ENCODE measurements around the gene KCTD6. TPM values are rescaled to one million over a fixed set of nuclear protein-coding genes. Genes with fewer than 3 reads are reported as not detected.

KCTD6 gene
- polyA plus RNA-seq, 1 donor (not counting 4 experiments of a cell fraction or from before 2014, with no cell fraction given), result 7.6 TPM

DNA sequence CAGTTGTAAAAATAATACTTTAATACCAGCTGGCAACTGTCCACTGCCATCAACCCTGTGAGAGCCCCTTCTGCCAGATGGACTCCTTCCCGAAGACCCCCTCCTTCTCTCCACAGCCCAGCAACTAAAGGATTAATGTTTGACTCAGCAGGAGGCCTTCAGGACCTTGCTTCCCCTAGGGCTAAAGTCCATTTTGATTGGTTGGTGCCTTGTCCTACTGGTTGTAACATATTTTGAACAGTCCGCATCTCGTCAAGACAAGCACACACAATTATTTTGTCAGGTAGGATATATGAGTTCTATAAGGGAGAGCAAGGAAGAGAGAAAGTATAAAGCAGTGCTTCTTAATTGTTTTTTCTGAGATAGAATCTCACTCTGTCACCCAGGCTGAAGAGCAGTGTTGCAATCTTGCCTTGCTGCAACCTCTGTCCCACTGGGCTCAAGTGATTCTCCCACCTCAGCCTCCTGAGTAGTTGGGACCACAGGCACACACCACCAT, 26.4 kb downstream of the KCTD6 start:
- Histone ChIP-seq H3K79me2 (ENCODE audit: control insufficient read depth, insufficient read depth, low read length) (no peaks in the 10 kb centered on the region), H3K4me3 (ENCODE audit: control insufficient read depth in 2 of 3, extremely low read depth in 1 of 3, insufficient read depth in 2 of 3, low read depth in 1 of 3, low read length in 3 of 3) (no peak overlapping the region), H3K9me1 (ENCODE audit: control insufficient read depth, extremely low read depth, insufficient read depth, low read length) (no peaks in the 10 kb centered on the region), H3K27me3 (ENCODE audit: control insufficient read depth, extremely low read depth, insufficient read depth, low read length) (no peaks in the 10 kb centered on the region), H2AFZ (ENCODE audit: control insufficient read depth, low read length) (no peak overlapping the region), H4K20me1 (ENCODE audit: control insufficient read depth, extremely low read depth, insufficient read depth, low read length) (no peaks in the 10 kb centered on the region), H3K9ac (ENCODE audit: control insufficient read depth, extremely low read depth, insufficient read depth, low read length) (no peak overlapping the region), H3K4me2 (ENCODE audit: control insufficient read depth, extremely low read depth, insufficient read depth, low read depth, low read length) (peak overlapping the region; percentile 31), H3K4me1 (ENCODE audit: control insufficient read depth, extremely low read depth, insufficient read depth, low read length) (no peaks in the 10 kb centered on the region), H3K9me3 (ENCODE audit: control insufficient read depth, low read depth, low read length) (no peaks in the 10 kb centered on the region), H3K27ac (ENCODE audit: control insufficient read depth, insufficient read depth, low read length) (no peak overlapping the region), H3K36me3 (ENCODE audit: control insufficient read depth in 2 of 2, extremely low read depth in 1 of 2, insufficient read depth in 2 of 2, low read length in 2 of 2) (no peaks in the 10 kb centered on the region)
- dilution Hi-C loops (cut with MboI; ENCODE audit: extremely low pct_ligation_motif_present, low sequenced_read_pairs), result no loop called here
- no peak for TF ChIP-seq EZH2 (IDR thresholded peaks at IDR 0.05; ENCODE audit: low read length)
- TF ChIP-seq CTCF (optimal IDR thresholded peaks at IDR 0.05 in 1 of 3, IDR thresholded peaks at IDR 0.05 in 1 of 3, conservative IDR thresholded peaks at IDR 0.05 in 1 of 3; ENCODE audit: extremely low read depth in 1 of 3, insufficient read depth in 2 of 3, low read length in 3 of 3), result no peak
- DNase-seq (ENCODE audit: low read depth, low spot score), result no peak
- peak; percentile 20 for FAIRE-seq

DNA sequence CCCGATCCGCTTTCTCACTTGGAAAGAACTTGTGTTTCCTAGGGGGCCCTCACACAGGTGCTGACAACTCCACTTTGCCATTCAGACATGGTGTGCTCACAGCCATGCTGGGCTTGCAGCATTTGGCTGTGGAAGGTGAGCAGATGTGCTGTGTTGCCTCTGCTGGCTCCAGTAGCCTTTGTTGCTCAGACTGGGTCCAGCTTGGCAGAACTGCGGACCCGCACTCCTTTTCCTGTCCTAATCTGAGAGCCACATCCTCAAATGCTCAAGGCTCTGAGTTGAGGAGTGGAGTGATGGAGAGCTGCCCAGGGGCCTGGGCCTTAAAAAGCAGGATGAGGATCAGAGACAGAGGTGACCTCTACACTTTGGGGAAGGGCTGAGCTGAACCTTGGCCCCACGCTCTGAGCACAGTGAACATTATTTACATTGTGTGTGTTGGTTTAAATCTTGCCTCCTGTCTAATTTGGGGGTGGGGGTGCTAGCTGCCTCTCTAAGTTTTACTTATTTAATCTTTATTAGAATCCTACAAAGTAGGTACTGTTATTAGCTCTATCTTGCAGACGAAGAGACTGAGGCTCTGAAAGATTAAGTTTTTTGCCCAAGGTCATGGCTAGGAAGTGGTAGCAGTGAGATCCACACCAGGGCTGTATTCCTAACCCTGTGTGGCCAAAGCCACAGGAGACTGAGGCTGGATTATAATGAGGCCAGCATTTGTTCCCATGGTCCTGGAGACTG, 27.9 kb downstream of the KCTD6 start:
- no peaks in the 10 kb centered on the region for H3K9me1 ChIP-seq (ENCODE audit: control insufficient read depth, extremely low read depth, insufficient read depth, low read length)
- no peak overlapping the region for H3K9ac ChIP-seq (ENCODE audit: control insufficient read depth, extremely low read depth, insufficient read depth, low read length)
- H3K4me1 ChIP-seq (ENCODE audit: control insufficient read depth, extremely low read depth, insufficient read depth, low read length), result no peaks in the 10 kb centered on the region
- H2AFZ ChIP-seq (ENCODE audit: control insufficient read depth, low read length), result no peak overlapping the region
- H3K4me3 ChIP-seq (ENCODE audit: control insufficient read depth in 2 of 3, extremely low read depth in 1 of 3, insufficient read depth in 2 of 3, low read depth in 1 of 3, low read length in 3 of 3), result no peak overlapping the region
- no peak overlapping the region for H3K27ac ChIP-seq (ENCODE audit: control insufficient read depth, insufficient read depth, low read length)
- DNase-seq (ENCODE audit: low read depth, low spot score), result no peak
- no peak overlapping the region for H3K4me2 ChIP-seq (ENCODE audit: control insufficient read depth, extremely low read depth, insufficient read depth, low read depth, low read length)
- no peaks in the 10 kb centered on the region for H3K9me3 ChIP-seq (ENCODE audit: control insufficient read depth, low read depth, low read length)
- no peaks in the 10 kb centered on the region for H3K27me3 ChIP-seq (ENCODE audit: control insufficient read depth, extremely low read depth, insufficient read depth, low read length)
- dilution Hi-C loops (cut with MboI; ENCODE audit: extremely low pct_ligation_motif_present, low sequenced_read_pairs), result no loop called here
- FAIRE-seq, result no peak
- no peak for TF ChIP-seq CTCF (optimal IDR thresholded peaks at IDR 0.05 in 1 of 3, IDR thresholded peaks at IDR 0.05 in 1 of 3, conservative IDR thresholded peaks at IDR 0.05 in 1 of 3; ENCODE audit: extremely low read depth in 1 of 3, insufficient read depth in 2 of 3, low read length in 3 of 3)
- TF ChIP-seq EZH2 (IDR thresholded peaks at IDR 0.05; ENCODE audit: low read length), result no peak
- no peaks in the 10 kb centered on the region for H3K79me2 ChIP-seq (ENCODE audit: control insufficient read depth, insufficient read depth, low read length)
- H3K36me3 ChIP-seq (ENCODE audit: control insufficient read depth in 2 of 2, extremely low read depth in 1 of 2, insufficient read depth in 2 of 2, low read length in 2 of 2), result no peaks in the 10 kb centered on the region
- H4K20me1 ChIP-seq (ENCODE audit: control insufficient read depth, extremely low read depth, insufficient read depth, low read length), result no peaks in the 10 kb centered on the region

Data from keratinocyte (primary cell).